HG03457 (cell line): Measurements from ENCODE around the gene RAD23B.

Experiments
- ATAC-seq: cut with Tn5 transposase; IDR thresholded peaks from one replicate; pipeline ENCODE4 v1.9.1; 2021; ENCODE audit warnings: moderate number of reproducible peaks; ENCODE audit not compliant: unreplicated experiment

Gene RAD23B

GRCh38 chr9:107268560-107268959, 14.5 kb upstream of the RAD23B start:
- ATAC-seq = no peak

GRCh38 chr9:107269254-107269653, 13.8 kb upstream of the RAD23B start:
- ATAC-seq = no peak

- ATAC-seq = no peak
Measured at GRCh38 chr9:107269681-107270080, 13.4 kb upstream of the RAD23B start.

- no peak for ATAC-seq
Measured at GRCh38 chr9:107270082-107270481, 13.0 kb upstream of the RAD23B start.

- ATAC-seq = no peak
Measured at GRCh38 chr9:107270580-107270979, 12.5 kb upstream of the RAD23B start.

- ATAC-seq = no peak
Measured at GRCh38 chr9:107273634-107274033, 9.4 kb upstream of the RAD23B start.

- ATAC-seq = peak; percentile 62
Measured at GRCh38 chr9:107274096-107274495, 9.0 kb upstream of the RAD23B start.

- no peak for ATAC-seq
Measured at GRCh38 chr9:107274953-107275422, 8.1 kb upstream of the RAD23B start.

GRCh38 chr9:107275530-107275929, 7.5 kb upstream of the RAD23B start:
- ATAC-seq = no peak

GRCh38 chr9:107276966-107277710, 5.9 kb upstream of the RAD23B start:
- ATAC-seq = no peak

GRCh38 chr9:107277801-107278200, 5.3 kb upstream of the RAD23B start:
- ATAC-seq = no peak

- no peak for ATAC-seq
Measured at GRCh38 chr9:107279086-107279485, 4.0 kb upstream of the RAD23B start.

- ATAC-seq = no peak
Measured at GRCh38 chr9:107280543-107280942, 2.5 kb upstream of the RAD23B start.

GRCh38 chr9:107281184-107281583, 1.9 kb upstream of the RAD23B start:
- ATAC-seq = no peak

GRCh38 chr9:107281922-107282667, 984 bp upstream of the RAD23B start:
- peak; percentile 0 for ATAC-seq

GRCh38 chr9:107283623-107284616, 841 bp downstream of the RAD23B start:
- peak; percentile 40 for ATAC-seq

- ATAC-seq = no peak
Measured at GRCh38 chr9:107284636-107285035, 1.6 kb downstream of the RAD23B start.

GRCh38 chr9:107285286-107285685, 2.2 kb downstream of the RAD23B start:
- no peak for ATAC-seq

GRCh38 chr9:107286057-107286456, 3.0 kb downstream of the RAD23B start:
- ATAC-seq = no peak

- ATAC-seq = no peak
Measured at GRCh38 chr9:107288701-107289100, 5.6 kb downstream of the RAD23B start.

- ATAC-seq = no peak
Measured at GRCh38 chr9:107290619-107291018, 7.5 kb downstream of the RAD23B start.
